WERI-Rb-1 (cell line): Measurements from ENCODE around the gene SNX15.
A peak's percentile ranks its signal among the peaks of the same experiment; 100 is the strongest.
"Not testable (repeated sequence)": the region's sequence is repeated elsewhere in the genome, so short reads cannot be mapped to it uniquely, and the experiment has no call there.

Experiments used
- DNase-seq: peaks from one replicate; pipeline ENCODE4 v3.0.0-alpha.2; 2020
- H3K27ac ChIP-seq: fragments of 250-450 bp; sonication (Bioruptor Pico); 2 replicates; pipeline ENCODE4 v1.5.1; 2020; ENCODE audit warnings: mild to moderate bottlenecking, moderate library complexity
- H3K27me3 ChIP-seq: fragments of 250-450 bp; sonication (Bioruptor Pico); 2 replicates; pipeline ENCODE4 v1.5.1; 2021; ENCODE audit warnings: mild to moderate bottlenecking, low read depth, moderate library complexity; ENCODE audit not compliant: insufficient read depth, severe bottlenecking
- H3K36me3 ChIP-seq: fragments of 250-450 bp; sonication (Bioruptor Pico); 2 replicates; pipeline ENCODE4 v1.5.1; 2020; ENCODE audit warnings: mild to moderate bottlenecking, moderate library complexity
- H3K4me3 ChIP-seq: 2 replicates; pipeline ENCODE4 v1.5.1; 2011; ENCODE audit warnings: low read depth, mild to moderate bottlenecking, control low read depth, low read length
- H3K9me3 ChIP-seq: fragments of 250-450 bp; sonication (Bioruptor Pico); 2 replicates; pipeline ENCODE4 v1.5.1; 2021; ENCODE audit warnings: mild to moderate bottlenecking, moderate library complexity; ENCODE audit not compliant: severe bottlenecking
- TF ChIP-seq, protein P1 (sequence below): IDR thresholded peaks from 2 replicates; pipeline ENCODE4 v1.5.1; 2011; ENCODE audit warnings: low read depth, mild to moderate bottlenecking, control low read depth, inconsistent platforms, low read length

SNX15 gene

DNA sequence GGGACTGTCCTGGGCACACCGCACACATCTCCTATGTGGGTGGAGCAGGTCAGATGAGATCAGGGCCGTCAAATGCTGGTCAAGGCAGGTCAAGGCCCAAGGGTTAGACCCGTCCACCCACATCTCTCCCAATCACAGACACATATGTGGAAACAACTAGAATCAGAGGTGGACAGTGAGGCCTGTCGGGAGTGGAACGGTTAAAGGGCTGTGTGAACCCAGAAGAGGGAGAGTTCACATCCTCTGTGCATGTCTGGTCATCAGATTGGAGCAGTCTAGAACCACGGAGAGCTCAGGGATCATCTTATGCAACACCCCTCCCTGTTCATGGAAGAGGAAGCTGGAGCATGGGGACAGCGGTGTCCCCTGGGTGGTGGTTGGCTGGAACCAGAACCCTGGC, 7.4 kb upstream of the SNX15 start:
- peaks cover 18% of the 10 kb centered on the region for H3K36me3 ChIP-seq
- H3K27me3 ChIP-seq, result no peaks in the 10 kb centered on the region
- no peak overlapping the region for H3K4me3 ChIP-seq
- TF ChIP-seq, protein P1, sequence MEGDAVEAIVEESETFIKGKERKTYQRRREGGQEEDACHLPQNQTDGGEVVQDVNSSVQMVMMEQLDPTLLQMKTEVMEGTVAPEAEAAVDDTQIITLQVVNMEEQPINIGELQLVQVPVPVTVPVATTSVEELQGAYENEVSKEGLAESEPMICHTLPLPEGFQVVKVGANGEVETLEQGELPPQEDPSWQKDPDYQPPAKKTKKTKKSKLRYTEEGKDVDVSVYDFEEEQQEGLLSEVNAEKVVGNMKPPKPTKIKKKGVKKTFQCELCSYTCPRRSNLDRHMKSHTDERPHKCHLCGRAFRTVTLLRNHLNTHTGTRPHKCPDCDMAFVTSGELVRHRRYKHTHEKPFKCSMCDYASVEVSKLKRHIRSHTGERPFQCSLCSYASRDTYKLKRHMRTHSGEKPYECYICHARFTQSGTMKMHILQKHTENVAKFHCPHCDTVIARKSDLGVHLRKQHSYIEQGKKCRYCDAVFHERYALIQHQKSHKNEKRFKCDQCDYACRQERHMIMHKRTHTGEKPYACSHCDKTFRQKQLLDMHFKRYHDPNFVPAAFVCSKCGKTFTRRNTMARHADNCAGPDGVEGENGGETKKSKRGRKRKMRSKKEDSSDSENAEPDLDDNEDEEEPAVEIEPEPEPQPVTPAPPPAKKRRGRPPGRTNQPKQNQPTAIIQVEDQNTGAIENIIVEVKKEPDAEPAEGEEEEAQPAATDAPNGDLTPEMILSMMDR, result no peak
- DNase-seq, result no peak
- no peak overlapping the region for H3K27ac ChIP-seq
- H3K9me3 ChIP-seq, result no peaks in the 10 kb centered on the region

- Histone ChIP-seq H3K36me3 (peaks cover 18% of the 10 kb centered on the region), H3K27ac (no peak overlapping the region), H3K27me3 (no peaks in the 10 kb centered on the region), H3K4me3 (no peak overlapping the region), H3K9me3 (no peaks in the 10 kb centered on the region)
- no peak for DNase-seq
- TF ChIP-seq, protein P1, result no peak
Measured at GRCh38 chr11:65021003-65021402, 6.2 kb upstream of the SNX15 start.

DNA sequence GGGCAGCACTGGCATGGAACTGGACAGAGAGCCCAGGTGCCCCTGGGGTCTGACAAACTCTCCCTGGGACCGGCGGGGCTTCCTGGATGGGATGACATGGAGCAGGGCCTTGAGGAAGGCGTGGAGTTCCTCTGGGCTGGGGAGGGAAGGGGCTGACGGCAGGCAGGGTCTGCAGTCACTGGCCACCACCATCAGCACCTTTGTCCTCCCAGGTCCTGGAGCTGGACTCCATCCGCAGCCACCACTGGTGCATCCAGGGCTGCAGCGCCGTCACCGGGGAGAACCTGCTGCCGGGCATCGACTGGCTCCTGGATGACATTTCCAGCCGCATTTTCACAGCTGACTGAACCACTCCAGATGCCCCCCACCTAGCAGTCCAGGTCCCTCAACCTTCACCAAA, 5.7 kb upstream of the SNX15 start:
- Histone ChIP-seq H3K27me3 (no peaks in the 10 kb centered on the region), H3K27ac (no peak overlapping the region), H3K4me3 (no peak overlapping the region), H3K36me3 (peaks cover 18% of the 10 kb centered on the region), H3K9me3 (no peaks in the 10 kb centered on the region)
- DNase-seq, result no peak
- TF ChIP-seq, protein P1, result no peak

DNA sequence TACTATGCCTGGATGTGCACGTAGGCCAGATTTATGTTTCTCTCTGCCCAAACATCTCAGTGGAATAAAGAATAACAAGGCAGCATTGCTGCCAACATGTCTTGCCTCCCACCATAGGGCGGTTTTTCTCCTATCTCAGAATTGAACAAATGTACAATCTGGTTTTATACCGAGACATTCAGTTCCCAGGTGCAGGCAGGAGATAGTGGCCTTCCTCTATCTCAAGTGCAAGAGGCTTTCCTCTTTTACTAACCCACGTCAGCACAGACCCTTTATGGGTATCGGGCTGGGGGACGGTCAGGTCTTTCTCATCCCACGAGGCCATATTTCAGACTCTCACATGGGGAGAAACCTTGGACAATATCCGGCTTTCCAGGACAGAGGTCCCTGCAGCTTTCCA, 3.7 kb upstream of the SNX15 start:
- not testable (repeated sequence) for H3K27ac ChIP-seq, H3K4me3 ChIP-seq, DNase-seq, H3K27me3 ChIP-seq, H3K9me3 ChIP-seq
- peaks cover 10% of the 10 kb centered on the region for H3K36me3 ChIP-seq

DNA sequence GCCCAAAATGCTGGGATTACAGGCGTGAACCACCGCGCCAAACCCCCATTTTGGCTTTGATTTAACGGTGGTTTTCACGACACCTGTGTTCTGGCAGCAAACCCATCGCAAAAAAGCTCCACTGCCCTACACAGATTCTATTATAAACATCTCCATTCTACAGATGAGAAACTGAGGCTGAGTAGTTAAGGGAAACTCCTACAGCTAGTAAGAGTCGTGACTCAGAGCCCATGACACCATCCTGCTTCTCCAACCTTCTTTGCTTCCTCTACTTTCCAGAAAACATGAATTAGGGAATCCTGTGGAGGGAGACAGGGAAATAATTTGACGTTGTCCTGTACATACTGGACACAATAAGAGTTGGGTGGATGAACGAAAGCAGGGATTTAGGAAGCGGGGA, 429 bp upstream of the SNX15 start:
- Histone ChIP-seq H3K27me3 (no peaks in the 10 kb centered on the region), H3K4me3 (peak overlapping the region; percentile 67), H3K27ac (peak overlapping the region; percentile 95), H3K36me3 (peaks cover 6% of the 10 kb centered on the region), H3K9me3 (no peaks in the 10 kb centered on the region)
- no peak for DNase-seq
- TF ChIP-seq, protein P1, result no peak

DNA sequence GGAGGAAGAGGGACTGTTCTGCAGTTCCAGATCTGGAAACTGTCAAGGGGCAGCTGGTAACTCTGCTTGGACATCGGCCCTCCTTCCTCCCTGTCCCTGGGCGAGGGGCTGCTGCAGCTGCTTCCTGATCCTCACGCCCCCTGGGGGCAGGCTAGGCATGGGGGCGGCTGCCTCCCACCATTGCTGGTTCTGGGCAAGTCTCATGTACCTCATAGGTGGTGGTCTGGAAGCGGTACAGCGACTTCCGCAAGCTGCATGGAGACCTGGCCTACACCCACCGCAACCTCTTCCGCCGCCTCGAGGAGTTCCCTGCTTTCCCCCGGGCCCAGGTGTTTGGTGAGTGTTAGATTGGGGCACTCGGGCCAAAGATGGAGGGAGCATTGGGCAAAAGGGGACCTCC, 5.0 kb downstream of the SNX15 start:
- Histone ChIP-seq H3K4me3 (no peak overlapping the region), H3K9me3 (no peaks in the 10 kb centered on the region), H3K27me3 (no peaks in the 10 kb centered on the region), H3K36me3 (peaks cover 34% of the 10 kb centered on the region), H3K27ac (no peak overlapping the region)
- no peak for DNase-seq
- TF ChIP-seq, protein P1, result no peak
